H1 (cell line): ENCODE results near the gene MACIR. TPM values are rescaled to one million over a fixed set of nuclear protein-coding genes. Genes with fewer than 3 reads are reported as not detected.

Source experiments
- CHD1 ChIP-seq: IDR thresholded peaks from 2 replicates; pipeline ENCODE4 v1.6.1; 2012; ENCODE audit warnings: low read depth, low read length, improper control_type of control experiment
- NRF1 ChIP-seq: IDR thresholded peaks from 2 replicates; pipeline ENCODE4 v1.6.1; 2011; ENCODE audit warnings: mild to moderate bottlenecking, low read depth, low read length, improper control_type of control experiment
- polyA plus RNA-seq, 7 experiments: library from polyadenylated mRNA; depleted of rRNA in 3 of 7; stranded (reverse) in 5 of 7; unstranded in 2 of 7; fragments of >200 nt in 5 of 7; fragments of 200-250 nt in 2 of 7; gene quantifications; 1 replicate in 5 of 7; 2 replicates in 1 of 7; 4 replicates in 1 of 7; pipeline versions ENCODE4 v1.2.1 to v1.2.3, GENCODE V29; 2011 to 2013; ENCODE audit warnings: missing spikeins in 2 of 7, mixed read lengths in 2 of 7
- total RNA-seq: library from RNA; stranded (reverse); fragmentation: NEBNext Ultra II Directional; extraction: Animal tissue kit (Norgen Biotek cat#: 25700); gene quantifications from 2 replicates; pipeline ENCODE4 v1.2.1, GENCODE V29; 2021
- TF ChIP-seq, protein P1 (sequence below): fragments of 300-600 bp; sonication (generic); IDR thresholded peaks from 2 replicates; pipeline ENCODE4 v1.7.1; 2012; ENCODE audit warnings: low read length, moderate library complexity, mild to moderate bottlenecking, inconsistent platforms; ENCODE audit not compliant: insufficient replicate concordance
- TF ChIP-seq, protein P2 (sequence below), 3 experiments: IDR thresholded peaks; 1 replicate in 2 of 3; 2 replicates in 1 of 3; pipeline versions ENCODE4 v1.5.1 to v1.6.1; 2011; ENCODE audit warnings: low read length in 3 of 3, mild to moderate bottlenecking in 3 of 3, inconsistent platforms in 2 of 3, low read depth in 1 of 3, moderate library complexity in 1 of 3; ENCODE audit not compliant: insufficient read depth in 1 of 3; ENCODE audit errors: control extremely low read depth in 1 of 3

The MACIR gene
- total and polyA plus RNA-seq, 2 of the 8 experiments (the other 6 are each of a cell fraction or from before 2014, with no cell fraction given) = 8.0 to 19.2 TPM

- TF ChIP-seq, protein P1, sequence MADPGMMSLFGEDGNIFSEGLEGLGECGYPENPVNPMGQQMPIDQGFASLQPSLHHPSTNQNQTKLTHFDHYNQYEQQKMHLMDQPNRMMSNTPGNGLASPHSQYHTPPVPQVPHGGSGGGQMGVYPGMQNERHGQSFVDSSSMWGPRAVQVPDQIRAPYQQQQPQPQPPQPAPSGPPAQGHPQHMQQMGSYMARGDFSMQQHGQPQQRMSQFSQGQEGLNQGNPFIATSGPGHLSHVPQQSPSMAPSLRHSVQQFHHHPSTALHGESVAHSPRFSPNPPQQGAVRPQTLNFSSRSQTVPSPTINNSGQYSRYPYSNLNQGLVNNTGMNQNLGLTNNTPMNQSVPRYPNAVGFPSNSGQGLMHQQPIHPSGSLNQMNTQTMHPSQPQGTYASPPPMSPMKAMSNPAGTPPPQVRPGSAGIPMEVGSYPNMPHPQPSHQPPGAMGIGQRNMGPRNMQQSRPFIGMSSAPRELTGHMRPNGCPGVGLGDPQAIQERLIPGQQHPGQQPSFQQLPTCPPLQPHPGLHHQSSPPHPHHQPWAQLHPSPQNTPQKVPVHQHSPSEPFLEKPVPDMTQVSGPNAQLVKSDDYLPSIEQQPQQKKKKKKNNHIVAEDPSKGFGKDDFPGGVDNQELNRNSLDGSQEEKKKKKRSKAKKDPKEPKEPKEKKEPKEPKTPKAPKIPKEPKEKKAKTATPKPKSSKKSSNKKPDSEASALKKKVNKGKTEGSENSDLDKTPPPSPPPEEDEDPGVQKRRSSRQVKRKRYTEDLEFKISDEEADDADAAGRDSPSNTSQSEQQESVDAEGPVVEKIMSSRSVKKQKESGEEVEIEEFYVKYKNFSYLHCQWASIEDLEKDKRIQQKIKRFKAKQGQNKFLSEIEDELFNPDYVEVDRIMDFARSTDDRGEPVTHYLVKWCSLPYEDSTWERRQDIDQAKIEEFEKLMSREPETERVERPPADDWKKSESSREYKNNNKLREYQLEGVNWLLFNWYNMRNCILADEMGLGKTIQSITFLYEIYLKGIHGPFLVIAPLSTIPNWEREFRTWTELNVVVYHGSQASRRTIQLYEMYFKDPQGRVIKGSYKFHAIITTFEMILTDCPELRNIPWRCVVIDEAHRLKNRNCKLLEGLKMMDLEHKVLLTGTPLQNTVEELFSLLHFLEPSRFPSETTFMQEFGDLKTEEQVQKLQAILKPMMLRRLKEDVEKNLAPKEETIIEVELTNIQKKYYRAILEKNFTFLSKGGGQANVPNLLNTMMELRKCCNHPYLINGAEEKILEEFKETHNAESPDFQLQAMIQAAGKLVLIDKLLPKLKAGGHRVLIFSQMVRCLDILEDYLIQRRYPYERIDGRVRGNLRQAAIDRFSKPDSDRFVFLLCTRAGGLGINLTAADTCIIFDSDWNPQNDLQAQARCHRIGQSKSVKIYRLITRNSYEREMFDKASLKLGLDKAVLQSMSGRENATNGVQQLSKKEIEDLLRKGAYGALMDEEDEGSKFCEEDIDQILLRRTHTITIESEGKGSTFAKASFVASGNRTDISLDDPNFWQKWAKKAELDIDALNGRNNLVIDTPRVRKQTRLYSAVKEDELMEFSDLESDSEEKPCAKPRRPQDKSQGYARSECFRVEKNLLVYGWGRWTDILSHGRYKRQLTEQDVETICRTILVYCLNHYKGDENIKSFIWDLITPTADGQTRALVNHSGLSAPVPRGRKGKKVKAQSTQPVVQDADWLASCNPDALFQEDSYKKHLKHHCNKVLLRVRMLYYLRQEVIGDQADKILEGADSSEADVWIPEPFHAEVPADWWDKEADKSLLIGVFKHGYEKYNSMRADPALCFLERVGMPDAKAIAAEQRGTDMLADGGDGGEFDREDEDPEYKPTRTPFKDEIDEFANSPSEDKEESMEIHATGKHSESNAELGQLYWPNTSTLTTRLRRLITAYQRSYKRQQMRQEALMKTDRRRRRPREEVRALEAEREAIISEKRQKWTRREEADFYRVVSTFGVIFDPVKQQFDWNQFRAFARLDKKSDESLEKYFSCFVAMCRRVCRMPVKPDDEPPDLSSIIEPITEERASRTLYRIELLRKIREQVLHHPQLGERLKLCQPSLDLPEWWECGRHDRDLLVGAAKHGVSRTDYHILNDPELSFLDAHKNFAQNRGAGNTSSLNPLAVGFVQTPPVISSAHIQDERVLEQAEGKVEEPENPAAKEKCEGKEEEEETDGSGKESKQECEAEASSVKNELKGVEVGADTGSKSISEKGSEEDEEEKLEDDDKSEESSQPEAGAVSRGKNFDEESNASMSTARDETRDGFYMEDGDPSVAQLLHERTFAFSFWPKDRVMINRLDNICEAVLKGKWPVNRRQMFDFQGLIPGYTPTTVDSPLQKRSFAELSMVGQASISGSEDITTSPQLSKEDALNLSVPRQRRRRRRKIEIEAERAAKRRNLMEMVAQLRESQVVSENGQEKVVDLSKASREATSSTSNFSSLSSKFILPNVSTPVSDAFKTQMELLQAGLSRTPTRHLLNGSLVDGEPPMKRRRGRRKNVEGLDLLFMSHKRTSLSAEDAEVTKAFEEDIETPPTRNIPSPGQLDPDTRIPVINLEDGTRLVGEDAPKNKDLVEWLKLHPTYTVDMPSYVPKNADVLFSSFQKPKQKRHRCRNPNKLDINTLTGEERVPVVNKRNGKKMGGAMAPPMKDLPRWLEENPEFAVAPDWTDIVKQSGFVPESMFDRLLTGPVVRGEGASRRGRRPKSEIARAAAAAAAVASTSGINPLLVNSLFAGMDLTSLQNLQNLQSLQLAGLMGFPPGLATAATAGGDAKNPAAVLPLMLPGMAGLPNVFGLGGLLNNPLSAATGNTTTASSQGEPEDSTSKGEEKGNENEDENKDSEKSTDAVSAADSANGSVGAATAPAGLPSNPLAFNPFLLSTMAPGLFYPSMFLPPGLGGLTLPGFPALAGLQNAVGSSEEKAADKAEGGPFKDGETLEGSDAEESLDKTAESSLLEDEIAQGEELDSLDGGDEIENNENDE = no peak
- TF ChIP-seq, protein P2, sequence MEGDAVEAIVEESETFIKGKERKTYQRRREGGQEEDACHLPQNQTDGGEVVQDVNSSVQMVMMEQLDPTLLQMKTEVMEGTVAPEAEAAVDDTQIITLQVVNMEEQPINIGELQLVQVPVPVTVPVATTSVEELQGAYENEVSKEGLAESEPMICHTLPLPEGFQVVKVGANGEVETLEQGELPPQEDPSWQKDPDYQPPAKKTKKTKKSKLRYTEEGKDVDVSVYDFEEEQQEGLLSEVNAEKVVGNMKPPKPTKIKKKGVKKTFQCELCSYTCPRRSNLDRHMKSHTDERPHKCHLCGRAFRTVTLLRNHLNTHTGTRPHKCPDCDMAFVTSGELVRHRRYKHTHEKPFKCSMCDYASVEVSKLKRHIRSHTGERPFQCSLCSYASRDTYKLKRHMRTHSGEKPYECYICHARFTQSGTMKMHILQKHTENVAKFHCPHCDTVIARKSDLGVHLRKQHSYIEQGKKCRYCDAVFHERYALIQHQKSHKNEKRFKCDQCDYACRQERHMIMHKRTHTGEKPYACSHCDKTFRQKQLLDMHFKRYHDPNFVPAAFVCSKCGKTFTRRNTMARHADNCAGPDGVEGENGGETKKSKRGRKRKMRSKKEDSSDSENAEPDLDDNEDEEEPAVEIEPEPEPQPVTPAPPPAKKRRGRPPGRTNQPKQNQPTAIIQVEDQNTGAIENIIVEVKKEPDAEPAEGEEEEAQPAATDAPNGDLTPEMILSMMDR (IDR thresholded peaks at IDR 0.05; ENCODE audit: control extremely low read depth in 1 of 3, insufficient read depth in 1 of 3, low read depth in 1 of 3, low read length in 3 of 3) = no peak
- TF ChIP-seq NRF1 (no peak), CHD1 (no peak)
- TF ChIP-seq, all 59 proteins: peak for 0
Observed at GRCh38 chr5:103245761-103246160, 12.8 kb upstream of the MACIR start (continued).
